WTC11 (cell line): ENCODE results near the gene GAR1.

Experiments used
- ATF3 ChIP-seq: sonication (generic); formaldehyde crosslinking; conservative IDR thresholded peaks from 2 replicates; pipeline ENCODE4 v1.8.1; 2022; ENCODE audit warnings: mild to moderate bottlenecking, missing genetic modification reagents
- CDX4 ChIP-seq: fragments of 250-450 bp; sonication (Bioruptor Pico); IDR thresholded peaks from 2 replicates; pipeline ENCODE4 v1.9.0; 2021; ENCODE audit warnings: moderate library complexity, mild to moderate bottlenecking, inconsistent platforms, borderline replicate concordance
- CTCF ChIP-seq: fragments of 200-600 bp; IDR thresholded peaks from 2 replicates; pipeline ENCODE4 v1.8.0; 2022; ENCODE audit warnings: antibody characterized with exemption
- EMX1 ChIP-seq: fragments of 250-450 bp; sonication (Bioruptor Pico); IDR thresholded peaks from 2 replicates; pipeline ENCODE4 v1.8.0; 2021; ENCODE audit warnings: mild to moderate bottlenecking
- FOXJ3 ChIP-seq: sonication (generic); formaldehyde crosslinking; IDR thresholded peaks from 2 replicates; pipeline ENCODE4 v1.9.0; 2021; ENCODE audit warnings: missing genetic modification reagents, mild to moderate bottlenecking, borderline replicate concordance
- HMGXB4 ChIP-seq: sonication (generic); formaldehyde crosslinking; IDR thresholded peaks from 2 replicates; pipeline ENCODE4 v1.8.1; 2023; ENCODE audit warnings: mild to moderate bottlenecking, moderate library complexity, missing genetic modification reagents
- RELA ChIP-seq: sonication (generic); formaldehyde crosslinking; IDR thresholded peaks from 2 replicates; pipeline ENCODE4 v1.8.1; 2022; ENCODE audit warnings: missing genetic modification reagents, mild to moderate bottlenecking, borderline replicate concordance
- SMAD3 ChIP-seq: sonication (generic); formaldehyde crosslinking; IDR thresholded peaks from 2 replicates; pipeline ENCODE4 v1.8.0; 2022; ENCODE audit warnings: missing genetic modification reagents, mild to moderate bottlenecking, borderline replicate concordance
- SP1 ChIP-seq: sonication (generic); formaldehyde crosslinking; conservative IDR thresholded peaks from 2 replicates; pipeline ENCODE4 v1.8.1; 2022; ENCODE audit warnings: missing genetic modification reagents
- ZNF121 ChIP-seq: sonication (generic); formaldehyde crosslinking; IDR thresholded peaks from 2 replicates; pipeline ENCODE4 v1.8.0; 2023; ENCODE audit warnings: missing genetic modification reagents
- TF ChIP-seq, protein P1 (sequence below): sonication (generic); formaldehyde crosslinking; IDR thresholded peaks from 2 replicates; pipeline ENCODE4 v1.8.0; 2022; ENCODE audit warnings: mild to moderate bottlenecking, missing genetic modification reagents
- TF ChIP-seq, protein P2 (sequence below): sonication (generic); formaldehyde crosslinking; IDR thresholded peaks from 2 replicates; pipeline ENCODE4 v1.8.1; 2023; ENCODE audit warnings: mild to moderate bottlenecking, missing genetic modification reagents
- TF ChIP-seq, protein P3 (sequence below): sonication (generic); formaldehyde crosslinking; IDR thresholded peaks from 2 replicates; pipeline ENCODE4 v1.8.0; 2023; ENCODE audit warnings: missing genetic modification reagents

GRCh38 chr4:109810552-109811387, 4.8 kb upstream of the GAR1 start:
- TF ChIP-seq CTCF (no peak), CDX4 (no peak), RELA (CRISPR knock-in tag) (no peak), ATF3 (CRISPR knock-in tag) (no peak), FOXJ3 (CRISPR knock-in tag) (no peak), SP1 (CRISPR knock-in tag) (no peak), ZNF121 (CRISPR knock-in tag) (no peak), HMGXB4 (CRISPR knock-in tag) (no peak), SMAD3 (CRISPR knock-in tag) (no peak), EMX1 (CRISPR knock-in tag) (no peak)
- TF ChIP-seq, protein P1, sequence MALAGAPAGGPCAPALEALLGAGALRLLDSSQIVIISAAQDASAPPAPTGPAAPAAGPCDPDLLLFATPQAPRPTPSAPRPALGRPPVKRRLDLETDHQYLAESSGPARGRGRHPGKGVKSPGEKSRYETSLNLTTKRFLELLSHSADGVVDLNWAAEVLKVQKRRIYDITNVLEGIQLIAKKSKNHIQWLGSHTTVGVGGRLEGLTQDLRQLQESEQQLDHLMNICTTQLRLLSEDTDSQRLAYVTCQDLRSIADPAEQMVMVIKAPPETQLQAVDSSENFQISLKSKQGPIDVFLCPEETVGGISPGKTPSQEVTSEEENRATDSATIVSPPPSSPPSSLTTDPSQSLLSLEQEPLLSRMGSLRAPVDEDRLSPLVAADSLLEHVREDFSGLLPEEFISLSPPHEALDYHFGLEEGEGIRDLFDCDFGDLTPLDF (CRISPR knock-in tag) = no peak
- TF ChIP-seq, protein P2, sequence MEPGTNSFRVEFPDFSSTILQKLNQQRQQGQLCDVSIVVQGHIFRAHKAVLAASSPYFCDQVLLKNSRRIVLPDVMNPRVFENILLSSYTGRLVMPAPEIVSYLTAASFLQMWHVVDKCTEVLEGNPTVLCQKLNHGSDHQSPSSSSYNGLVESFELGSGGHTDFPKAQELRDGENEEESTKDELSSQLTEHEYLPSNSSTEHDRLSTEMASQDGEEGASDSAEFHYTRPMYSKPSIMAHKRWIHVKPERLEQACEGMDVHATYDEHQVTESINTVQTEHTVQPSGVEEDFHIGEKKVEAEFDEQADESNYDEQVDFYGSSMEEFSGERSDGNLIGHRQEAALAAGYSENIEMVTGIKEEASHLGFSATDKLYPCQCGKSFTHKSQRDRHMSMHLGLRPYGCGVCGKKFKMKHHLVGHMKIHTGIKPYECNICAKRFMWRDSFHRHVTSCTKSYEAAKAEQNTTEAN (CRISPR knock-in tag) = no peak
- TF ChIP-seq, protein P3, sequence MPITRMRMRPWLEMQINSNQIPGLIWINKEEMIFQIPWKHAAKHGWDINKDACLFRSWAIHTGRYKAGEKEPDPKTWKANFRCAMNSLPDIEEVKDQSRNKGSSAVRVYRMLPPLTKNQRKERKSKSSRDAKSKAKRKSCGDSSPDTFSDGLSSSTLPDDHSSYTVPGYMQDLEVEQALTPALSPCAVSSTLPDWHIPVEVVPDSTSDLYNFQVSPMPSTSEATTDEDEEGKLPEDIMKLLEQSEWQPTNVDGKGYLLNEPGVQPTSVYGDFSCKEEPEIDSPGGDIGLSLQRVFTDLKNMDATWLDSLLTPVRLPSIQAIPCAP = no peak
